ENCODE data around the gene PFN1. TPM values are rescaled to one million over a fixed set of nuclear protein-coding genes. Genes with fewer than 3 reads are reported as not detected.

Gene PFN1
- total and polyA plus RNA-seq, 10 of the 15 experiments (the other 5 are each of a cell fraction or from before 2014, with no cell fraction given): 154 to 3,892 (median 1,918) TPM

DNA sequence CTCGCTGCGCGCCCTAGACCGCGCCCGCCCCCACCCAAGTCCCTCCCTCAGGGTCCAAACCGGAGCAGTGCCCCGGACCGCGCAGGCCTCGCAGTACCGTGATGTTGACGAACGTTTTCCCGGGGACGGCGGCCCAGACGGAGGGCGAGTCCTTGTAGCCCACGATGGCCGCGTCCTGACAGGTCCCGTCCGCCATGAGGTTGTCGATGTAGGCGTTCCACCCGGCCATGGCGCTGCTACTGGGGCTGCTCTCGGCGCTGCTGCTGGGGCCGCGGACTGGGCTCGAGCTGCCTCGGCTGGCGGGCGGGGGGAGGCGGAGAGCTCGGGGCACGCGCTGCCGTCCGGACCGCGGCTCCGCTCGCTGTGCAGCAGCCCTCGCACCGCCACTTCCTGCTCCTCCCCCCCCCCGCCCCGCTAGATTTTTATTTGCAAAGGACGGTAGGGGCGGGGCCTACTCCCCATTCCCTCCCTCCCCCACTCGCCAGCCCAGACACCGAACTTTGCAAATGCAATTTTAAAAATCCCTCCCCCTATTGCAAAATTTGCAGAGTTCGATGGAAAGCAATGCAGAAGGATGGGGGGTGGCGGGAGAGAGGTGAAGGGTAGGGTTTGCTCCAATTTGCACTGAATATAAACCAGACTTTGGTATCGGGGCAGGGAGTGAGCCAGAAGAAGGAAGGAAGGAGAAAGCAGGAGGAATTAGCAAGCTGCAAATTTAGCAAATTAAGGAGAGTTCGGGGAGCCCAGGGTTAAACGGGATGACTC, at the start of gene PFN1 (continued):
- TF ChIP-seq, protein P1, sequence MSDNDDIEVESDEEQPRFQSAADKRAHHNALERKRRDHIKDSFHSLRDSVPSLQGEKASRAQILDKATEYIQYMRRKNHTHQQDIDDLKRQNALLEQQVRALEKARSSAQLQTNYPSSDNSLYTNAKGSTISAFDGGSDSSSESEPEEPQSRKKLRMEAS (IDR thresholded peaks at IDR 0.05; ENCODE audit: low read depth, low read length): no peak; the same call in 1 of the 2 replicates
- TF ChIP-seq CEBPB (IDR thresholded peaks at IDR 0.05; ENCODE audit: borderline replicate concordance in 1 of 2, low read depth in 2 of 2, low read length in 2 of 2) (0 out of 4 replicates have a peak, but pooled peaks of 1 of the 2 experiments have one; percentile 24), SMAD5 (IDR thresholded peaks at IDR 0.05; ENCODE audit: low read depth) (peak; percentile 97), LARP7 (IDR thresholded peaks at IDR 0.05) (peak; percentile 86), POLR2A (IDR thresholded peaks at IDR 0.05; ENCODE audit: low read depth, low read length) (peak; percentile 82), SREBF2 (IDR thresholded peaks at IDR 0.05; ENCODE audit: low read length) (no peak), TBL1XR1 (IDR thresholded peaks at IDR 0.05; ENCODE audit: low read depth, low read length) (0 out of 2 replicates have a peak, but pooled peaks have one; percentile 35), YY1 (IDR thresholded peaks at IDR 0.05; ENCODE audit: low read depth, low read length) (peak; percentile 47), CHD4 (IDR thresholded peaks at IDR 0.05) (no peak), BHLHE40 (IDR thresholded peaks at IDR 0.05; ENCODE audit: borderline replicate concordance in 1 of 2, low read depth in 2 of 2, low read length in 1 of 2) (no peak; a peak in 1 of 4 replicates), SIN3A (IDR thresholded peaks at IDR 0.05; ENCODE audit: low read depth, low read length) (peak; percentile 76; the same call in 1 of the 2 replicates), ZNF274 (IDR thresholded peaks at IDR 0.05; ENCODE audit: insufficient read depth, insufficient read length) (no peak), CBFB (IDR thresholded peaks at IDR 0.05; ENCODE audit: low read depth) (peak; percentile 15; the same call in 1 of the 2 replicates)
- TF ChIP-seq, protein P2, sequence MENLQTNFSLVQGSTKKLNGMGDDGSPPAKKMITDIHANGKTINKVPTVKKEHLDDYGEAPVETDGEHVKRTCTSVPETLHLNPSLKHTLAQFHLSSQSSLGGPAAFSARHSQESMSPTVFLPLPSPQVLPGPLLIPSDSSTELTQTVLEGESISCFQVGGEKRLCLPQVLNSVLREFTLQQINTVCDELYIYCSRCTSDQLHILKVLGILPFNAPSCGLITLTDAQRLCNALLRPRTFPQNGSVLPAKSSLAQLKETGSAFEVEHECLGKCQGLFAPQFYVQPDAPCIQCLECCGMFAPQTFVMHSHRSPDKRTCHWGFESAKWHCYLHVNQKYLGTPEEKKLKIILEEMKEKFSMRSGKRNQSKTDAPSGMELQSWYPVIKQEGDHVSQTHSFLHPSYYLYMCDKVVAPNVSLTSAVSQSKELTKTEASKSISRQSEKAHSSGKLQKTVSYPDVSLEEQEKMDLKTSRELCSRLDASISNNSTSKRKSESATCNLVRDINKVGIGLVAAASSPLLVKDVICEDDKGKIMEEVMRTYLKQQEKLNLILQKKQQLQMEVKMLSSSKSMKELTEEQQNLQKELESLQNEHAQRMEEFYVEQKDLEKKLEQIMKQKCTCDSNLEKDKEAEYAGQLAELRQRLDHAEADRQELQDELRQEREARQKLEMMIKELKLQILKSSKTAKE (IDR thresholded peaks at IDR 0.05; ENCODE audit: low read depth, poor library complexity, severe bottlenecking): peak; percentile 89
- TF ChIP-seq, protein P3, sequence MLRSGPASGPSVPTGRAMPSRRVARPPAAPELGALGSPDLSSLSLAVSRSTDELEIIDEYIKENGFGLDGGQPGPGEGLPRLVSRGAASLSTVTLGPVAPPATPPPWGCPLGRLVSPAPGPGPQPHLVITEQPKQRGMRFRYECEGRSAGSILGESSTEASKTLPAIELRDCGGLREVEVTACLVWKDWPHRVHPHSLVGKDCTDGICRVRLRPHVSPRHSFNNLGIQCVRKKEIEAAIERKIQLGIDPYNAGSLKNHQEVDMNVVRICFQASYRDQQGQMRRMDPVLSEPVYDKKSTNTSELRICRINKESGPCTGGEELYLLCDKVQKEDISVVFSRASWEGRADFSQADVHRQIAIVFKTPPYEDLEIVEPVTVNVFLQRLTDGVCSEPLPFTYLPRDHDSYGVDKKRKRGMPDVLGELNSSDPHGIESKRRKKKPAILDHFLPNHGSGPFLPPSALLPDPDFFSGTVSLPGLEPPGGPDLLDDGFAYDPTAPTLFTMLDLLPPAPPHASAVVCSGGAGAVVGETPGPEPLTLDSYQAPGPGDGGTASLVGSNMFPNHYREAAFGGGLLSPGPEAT (IDR thresholded peaks at IDR 0.05; ENCODE audit: low read depth): peak; percentile 96
- TF ChIP-seq, protein P4, sequence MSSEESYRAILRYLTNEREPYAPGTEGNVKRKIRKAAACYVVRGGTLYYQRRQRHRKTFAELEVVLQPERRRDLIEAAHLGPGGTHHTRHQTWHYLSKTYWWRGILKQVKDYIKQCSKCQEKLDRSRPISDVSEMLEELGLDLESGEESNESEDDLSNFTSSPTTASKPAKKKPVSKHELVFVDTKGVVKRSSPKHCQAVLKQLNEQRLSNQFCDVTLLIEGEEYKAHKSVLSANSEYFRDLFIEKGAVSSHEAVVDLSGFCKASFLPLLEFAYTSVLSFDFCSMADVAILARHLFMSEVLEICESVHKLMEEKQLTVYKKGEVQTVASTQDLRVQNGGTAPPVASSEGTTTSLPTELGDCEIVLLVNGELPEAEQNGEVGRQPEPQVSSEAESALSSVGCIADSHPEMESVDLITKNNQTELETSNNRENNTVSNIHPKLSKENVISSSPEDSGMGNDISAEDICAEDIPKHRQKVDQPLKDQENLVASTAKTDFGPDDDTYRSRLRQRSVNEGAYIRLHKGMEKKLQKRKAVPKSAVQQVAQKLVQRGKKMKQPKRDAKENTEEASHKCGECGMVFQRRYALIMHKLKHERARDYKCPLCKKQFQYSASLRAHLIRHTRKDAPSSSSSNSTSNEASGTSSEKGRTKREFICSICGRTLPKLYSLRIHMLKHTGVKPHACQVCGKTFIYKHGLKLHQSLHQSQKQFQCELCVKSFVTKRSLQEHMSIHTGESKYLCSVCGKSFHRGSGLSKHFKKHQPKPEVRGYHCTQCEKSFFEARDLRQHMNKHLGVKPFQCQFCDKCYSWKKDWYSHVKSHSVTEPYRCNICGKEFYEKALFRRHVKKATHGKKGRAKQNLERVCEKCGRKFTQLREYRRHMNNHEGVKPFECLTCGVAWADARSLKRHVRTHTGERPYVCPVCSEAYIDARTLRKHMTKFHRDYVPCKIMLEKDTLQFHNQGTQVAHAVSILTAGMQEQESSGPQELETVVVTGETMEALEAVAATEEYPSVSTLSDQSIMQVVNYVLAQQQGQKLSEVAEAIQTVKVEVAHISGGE (CRISPR knock-in tag; IDR thresholded peaks at IDR 0.05): peak; percentile 64
- TF ChIP-seq, protein P5, sequence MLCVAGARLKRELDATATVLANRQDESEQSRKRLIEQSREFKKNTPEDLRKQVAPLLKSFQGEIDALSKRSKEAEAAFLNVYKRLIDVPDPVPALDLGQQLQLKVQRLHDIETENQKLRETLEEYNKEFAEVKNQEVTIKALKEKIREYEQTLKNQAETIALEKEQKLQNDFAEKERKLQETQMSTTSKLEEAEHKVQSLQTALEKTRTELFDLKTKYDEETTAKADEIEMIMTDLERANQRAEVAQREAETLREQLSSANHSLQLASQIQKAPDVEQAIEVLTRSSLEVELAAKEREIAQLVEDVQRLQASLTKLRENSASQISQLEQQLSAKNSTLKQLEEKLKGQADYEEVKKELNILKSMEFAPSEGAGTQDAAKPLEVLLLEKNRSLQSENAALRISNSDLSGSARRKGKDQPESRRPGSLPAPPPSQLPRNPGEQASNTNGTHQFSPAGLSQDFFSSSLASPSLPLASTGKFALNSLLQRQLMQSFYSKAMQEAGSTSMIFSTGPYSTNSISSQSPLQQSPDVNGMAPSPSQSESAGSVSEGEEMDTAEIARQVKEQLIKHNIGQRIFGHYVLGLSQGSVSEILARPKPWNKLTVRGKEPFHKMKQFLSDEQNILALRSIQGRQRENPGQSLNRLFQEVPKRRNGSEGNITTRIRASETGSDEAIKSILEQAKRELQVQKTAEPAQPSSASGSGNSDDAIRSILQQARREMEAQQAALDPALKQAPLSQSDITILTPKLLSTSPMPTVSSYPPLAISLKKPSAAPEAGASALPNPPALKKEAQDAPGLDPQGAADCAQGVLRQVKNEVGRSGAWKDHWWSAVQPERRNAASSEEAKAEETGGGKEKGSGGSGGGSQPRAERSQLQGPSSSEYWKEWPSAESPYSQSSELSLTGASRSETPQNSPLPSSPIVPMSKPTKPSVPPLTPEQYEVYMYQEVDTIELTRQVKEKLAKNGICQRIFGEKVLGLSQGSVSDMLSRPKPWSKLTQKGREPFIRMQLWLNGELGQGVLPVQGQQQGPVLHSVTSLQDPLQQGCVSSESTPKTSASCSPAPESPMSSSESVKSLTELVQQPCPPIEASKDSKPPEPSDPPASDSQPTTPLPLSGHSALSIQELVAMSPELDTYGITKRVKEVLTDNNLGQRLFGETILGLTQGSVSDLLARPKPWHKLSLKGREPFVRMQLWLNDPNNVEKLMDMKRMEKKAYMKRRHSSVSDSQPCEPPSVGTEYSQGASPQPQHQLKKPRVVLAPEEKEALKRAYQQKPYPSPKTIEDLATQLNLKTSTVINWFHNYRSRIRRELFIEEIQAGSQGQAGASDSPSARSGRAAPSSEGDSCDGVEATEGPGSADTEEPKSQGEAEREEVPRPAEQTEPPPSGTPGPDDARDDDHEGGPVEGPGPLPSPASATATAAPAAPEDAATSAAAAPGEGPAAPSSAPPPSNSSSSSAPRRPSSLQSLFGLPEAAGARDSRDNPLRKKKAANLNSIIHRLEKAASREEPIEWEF (IDR thresholded peaks at IDR 0.05; ENCODE audit: insufficient replicate concordance, low read depth, low read length): peak; percentile 37

All from GM12878 (cell line).